H1 (cell line): ENCODE data around the gene S100A14. TPM values are rescaled to one million over a fixed set of nuclear protein-coding genes. Genes with fewer than 3 reads are reported as not detected.
A peak's percentile ranks its signal among the peaks of the same experiment; 100 is the strongest.

Experiments used
- ATF2 ChIP-seq: IDR thresholded peaks from 2 replicates; pipeline ENCODE4 v1.6.1; 2012; ENCODE audit warnings: low read length, inconsistent platforms
- ATF3 ChIP-seq: IDR thresholded peaks from 2 replicates; pipeline ENCODE4 v1.6.1; 2011; ENCODE audit warnings: low read depth, mild to moderate bottlenecking, low read length; ENCODE audit not compliant: insufficient read depth
- CBX8 ChIP-seq: fragments of 300-800, 300-1000 bp; sonication (generic); IDR thresholded peaks from 2 replicates; pipeline ENCODE4 v1.7.1; 2016; ENCODE audit warnings: low read depth, low read length, borderline replicate concordance
- CHD2 ChIP-seq: IDR thresholded peaks from 2 replicates; pipeline ENCODE4 v1.6.1; 2012; ENCODE audit warnings: low read length, improper control_type of control experiment
- EP300 ChIP-seq, 2 experiments: IDR thresholded peaks; 1 replicate in 1 of 2; 2 replicates in 1 of 2; pipeline ENCODE4 v1.6.1; 2011 to 2012; ENCODE audit warnings: low read depth in 2 of 2, low read length in 2 of 2, mild to moderate bottlenecking in 2 of 2, borderline replicate concordance in 1 of 2, inconsistent platforms in 1 of 2, moderate library complexity in 1 of 2
- FOSL1 ChIP-seq: IDR thresholded peaks from 2 replicates; pipeline ENCODE4 v1.6.1; 2011; ENCODE audit warnings: mild to moderate bottlenecking, low read depth, low read length, moderate library complexity; ENCODE audit not compliant: insufficient read depth
- GABPA ChIP-seq: IDR thresholded peaks from 2 replicates; pipeline ENCODE4 v1.6.1; 2011; ENCODE audit warnings: mild to moderate bottlenecking, low read length, moderate library complexity, borderline replicate concordance; ENCODE audit not compliant: insufficient read depth
- GTF2F1 ChIP-seq: IDR thresholded peaks from 2 replicates; pipeline ENCODE4 v1.6.1; 2012; ENCODE audit warnings: low read depth, low read length, improper control_type of control experiment, borderline replicate concordance
- JUN ChIP-seq: IDR thresholded peaks from 2 replicates; pipeline ENCODE4 v1.6.1; 2011; ENCODE audit warnings: low read depth, mild to moderate bottlenecking, improper control_type of control experiment, low read length
- MAFK ChIP-seq: IDR thresholded peaks from 2 replicates; pipeline ENCODE4 v1.6.1; 2012; ENCODE audit warnings: low read depth, mild to moderate bottlenecking, improper control_type of control experiment, low read length
- MAX ChIP-seq: IDR thresholded peaks from 2 replicates; pipeline ENCODE4 v1.6.1; 2012; ENCODE audit warnings: inconsistent platforms
- NRF1 ChIP-seq: IDR thresholded peaks from 2 replicates; pipeline ENCODE4 v1.6.1; 2011; ENCODE audit warnings: mild to moderate bottlenecking, low read depth, low read length, improper control_type of control experiment
- PHF8 ChIP-seq: fragments of 200-600 bp; sonication (generic); conservative IDR thresholded peaks from 2 replicates; pipeline ENCODE4 v1.7.1; 2012; ENCODE audit warnings: low read depth, mild to moderate bottlenecking, inconsistent platforms, low read length, moderate library complexity
- POLR2AphosphoS5 ChIP-seq: IDR thresholded peaks from 2 replicates; pipeline ENCODE4 v1.6.1; 2011; ENCODE audit warnings: low read depth, low read length
- SAP30 ChIP-seq: fragments of 300-600 bp; sonication (generic); IDR thresholded peaks from 2 replicates; pipeline ENCODE4 v1.7.1; 2012; ENCODE audit warnings: low read length, moderate library complexity, mild to moderate bottlenecking, inconsistent platforms; ENCODE audit not compliant: insufficient read depth, insufficient replicate concordance
- SP2 ChIP-seq: IDR thresholded peaks from 2 replicates; pipeline ENCODE4 v1.6.1; 2012; ENCODE audit warnings: mild to moderate bottlenecking, low read length, inconsistent platforms
- SUZ12 ChIP-seq: fragments of 200-600 bp; sonication (generic); IDR thresholded peaks from 2 replicates; pipeline ENCODE4 v1.6.1; 2012; ENCODE audit warnings: mild to moderate bottlenecking, inconsistent platforms, low read length, moderate library complexity, mixed read lengths
- TAF7 ChIP-seq: optimal IDR thresholded peaks from 2 replicates; pipeline ENCODE3; 2011; ENCODE audit warnings: low read depth, mild to moderate bottlenecking, inconsistent platforms, low read length, moderate library complexity, borderline replicate concordance
- TBP ChIP-seq: IDR thresholded peaks from 2 replicates; pipeline ENCODE4 v1.6.1; 2011; ENCODE audit warnings: low read depth, low read length, improper control_type of control experiment
- YY1 ChIP-seq: IDR thresholded peaks from 2 replicates; pipeline ENCODE4 v1.6.1; 2011; ENCODE audit warnings: low read depth, mild to moderate bottlenecking, low read length
- polyA plus RNA-seq, 7 experiments: library from polyadenylated mRNA; depleted of rRNA in 3 of 7; stranded (reverse) in 5 of 7; unstranded in 2 of 7; fragments of >200 nt in 5 of 7; fragments of 200-250 nt in 2 of 7; gene quantifications; 1 replicate in 5 of 7; 2 replicates in 1 of 7; 4 replicates in 1 of 7; pipeline versions ENCODE4 v1.2.1 to v1.2.3, GENCODE V29; 2011 to 2013; ENCODE audit warnings: missing spikeins in 2 of 7, mixed read lengths in 2 of 7
- total RNA-seq: library from RNA; stranded (reverse); fragmentation: NEBNext Ultra II Directional; extraction: Animal tissue kit (Norgen Biotek cat#: 25700); gene quantifications from 2 replicates; pipeline ENCODE4 v1.2.1, GENCODE V29; 2021

S100A14 gene
- total and polyA plus RNA-seq, 2 of the 8 experiments (the other 6 are each of a cell fraction or from before 2014, with no cell fraction given) = 1.4 to 5.3 TPM

GRCh38 chr1:153598309-153599172, 17.6 kb downstream of the S100A14 start (continued):
- TF ChIP-seq TBP (no peak), JUN (no peak), MAX (no peak), ATF3 (no peak), CHD2 (no peak), YY1 (no peak), SAP30 (no peak), SUZ12 (no peak), SP2 (no peak), PHF8 (no peak), ATF2 (no peak), TAF7 (no peak), POLR2AphosphoS5 (no peak; the same call in 1 of the 2 replicates), MAFK (no peak), NRF1 (no peak), EP300 (IDR thresholded peaks at IDR 0.05; ENCODE audit: borderline replicate concordance in 1 of 2, low read depth in 2 of 2, low read length in 2 of 2) (peak in 1 of 2 experiments; percentile 80; a peak in 1 of 3 replicates), CBX8 (no peak), GTF2F1 (no peak), FOSL1 (no peak), GABPA (peak; percentile 38; the same call in 1 of the 2 replicates)
